ENCODE results near the gene ART4. TPM values are rescaled to one million over a fixed set of nuclear protein-coding genes. Genes with fewer than 3 reads are reported as not detected.

ART4 gene
- total RNA-seq, 1 donor from 2014 or later, result 1.3 TPM

DNA sequence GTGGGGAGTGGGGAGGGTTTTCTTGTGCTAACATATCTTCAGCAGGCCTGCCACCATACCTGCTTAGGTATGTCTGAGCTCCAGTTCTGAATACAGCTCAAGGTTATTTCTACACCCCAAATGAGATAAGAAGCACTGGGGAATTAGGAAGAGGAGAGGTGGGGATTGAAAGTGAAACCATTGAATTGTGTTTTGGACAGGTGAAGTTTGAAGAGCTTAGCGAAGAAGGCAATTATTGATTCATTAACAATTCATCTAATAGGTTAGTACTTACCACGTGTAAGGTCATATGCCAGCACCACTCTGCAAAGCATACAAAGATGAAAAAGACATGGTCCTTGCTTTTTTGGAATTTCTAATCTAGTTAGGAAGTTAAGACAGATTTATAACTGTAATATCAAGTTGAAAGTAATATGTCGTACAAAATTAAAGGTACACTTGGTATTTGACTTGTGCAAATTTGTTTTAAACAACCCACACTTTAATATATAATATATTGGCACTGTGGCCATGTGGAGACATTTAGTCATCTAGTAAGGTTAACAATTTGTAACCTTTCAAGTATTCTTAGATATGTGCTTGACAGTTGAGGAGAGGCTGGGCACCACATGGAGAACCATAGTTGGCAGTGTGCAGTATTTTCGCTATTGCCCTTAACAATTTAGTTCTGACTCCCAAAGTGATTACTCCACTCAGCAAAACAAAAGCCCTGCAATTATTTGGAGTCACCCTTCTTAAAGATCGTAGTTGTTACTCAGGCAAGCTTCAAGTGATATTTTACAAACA lies 33.0 kb downstream of the ART4 start:
- DNase-seq, result no peak

DNA sequence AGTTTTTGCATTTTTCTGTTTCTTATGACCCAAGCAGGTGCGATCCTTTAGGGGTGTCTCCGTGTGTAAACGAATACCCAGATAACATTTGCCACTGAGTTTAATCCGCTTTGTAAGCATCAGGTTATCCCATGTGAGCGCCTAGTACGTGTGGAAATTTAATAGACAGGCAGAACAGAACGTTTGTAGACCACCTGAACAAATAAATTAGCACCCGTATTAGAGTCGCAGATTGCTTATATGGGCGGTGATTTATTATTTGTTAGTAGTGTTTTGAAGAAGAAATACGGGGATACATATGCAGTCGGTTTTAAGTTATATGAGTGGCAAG lies 39.5 kb downstream of the ART4 start:
- no peak for DNase-seq

DNA sequence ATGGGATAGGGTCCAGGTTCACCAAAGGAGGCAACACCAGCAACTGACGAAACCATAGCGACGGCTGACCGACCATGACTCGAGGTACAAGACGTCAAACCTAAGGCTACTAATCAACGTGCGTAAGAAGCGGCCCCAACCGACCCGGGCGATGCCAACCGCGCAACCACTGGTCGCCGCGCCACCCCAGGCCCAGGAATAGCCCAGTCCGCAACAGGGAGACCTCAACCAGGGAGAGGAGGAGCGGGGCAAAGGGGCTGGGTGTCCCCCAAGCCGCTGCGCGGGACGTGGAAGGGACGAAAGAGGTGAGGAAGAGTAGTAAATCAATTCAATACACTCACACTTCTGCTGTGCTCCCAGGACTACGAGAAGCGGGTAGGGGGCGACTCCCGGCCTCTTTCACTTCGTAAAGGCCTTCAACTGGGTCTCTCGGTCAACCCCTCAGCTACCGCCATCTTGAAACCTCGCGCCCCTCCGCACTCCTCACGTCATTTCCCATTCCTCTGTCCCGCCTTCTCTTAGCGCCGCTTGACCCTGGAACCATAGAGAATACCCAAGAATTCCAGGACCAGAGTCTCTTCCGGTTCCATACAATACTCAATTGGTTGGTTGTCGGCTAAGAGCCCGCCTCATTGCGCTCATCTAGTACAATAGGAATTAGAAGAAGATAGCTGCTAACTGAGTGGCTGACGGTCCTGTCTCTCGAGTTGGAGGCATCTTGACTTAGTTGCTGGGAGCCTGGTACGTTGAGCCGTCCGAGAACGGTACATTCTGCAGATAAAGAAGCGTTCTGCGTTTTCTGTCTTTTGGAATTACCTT lies 40.1 kb downstream of the ART4 start, which contains the start of the genes C12orf60 and WBP11:
Gene C12orf60, plus strand, starts transcription at position 660 of the 819 bp plus-strand sequence. CDS start 19,266 bp downstream, outside the sequence.
Gene WBP11, minus strand, starts transcription at position 468 of the 819 bp plus-strand sequence. CDS start 2,095 bp downstream, outside the sequence.
- DNase-seq, result peak; percentile 100

DNA sequence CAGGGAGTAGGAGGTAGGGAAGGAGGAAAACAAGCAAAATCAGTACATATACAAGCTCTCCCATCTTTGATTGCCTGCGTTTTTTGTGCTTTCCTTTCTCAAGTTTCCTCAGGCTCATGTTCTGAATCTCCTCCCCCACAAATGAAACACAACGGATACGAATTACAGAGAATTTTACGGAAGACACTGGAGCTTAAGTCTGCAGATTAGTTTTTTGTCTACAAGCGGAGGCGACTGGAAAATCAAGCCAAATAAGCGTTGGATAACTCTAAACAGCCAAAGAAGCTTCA lies 40.7 kb downstream of the ART4 start:
- DNase-seq, result peak; percentile 43

DNA sequence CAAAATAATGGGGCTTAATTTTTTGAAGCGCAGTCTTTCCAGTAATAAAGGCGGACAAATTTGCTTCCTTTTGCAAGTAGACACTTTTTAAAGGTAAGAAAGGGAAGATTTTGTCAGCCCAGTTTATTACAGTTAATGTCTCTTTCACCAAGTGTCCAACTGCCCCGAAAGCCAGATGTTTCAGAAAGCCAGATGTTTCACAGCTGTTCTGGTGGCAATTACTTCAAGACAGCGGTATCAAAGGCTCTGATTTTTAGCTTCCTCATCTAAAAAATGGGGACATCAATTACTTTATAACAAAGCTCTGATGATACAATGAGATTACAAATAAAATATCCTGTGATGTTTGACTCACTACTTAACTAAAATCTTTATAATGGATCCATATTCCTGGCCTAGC lies 41.1 kb downstream of the ART4 start:
- DNase-seq, result no peak

DNA sequence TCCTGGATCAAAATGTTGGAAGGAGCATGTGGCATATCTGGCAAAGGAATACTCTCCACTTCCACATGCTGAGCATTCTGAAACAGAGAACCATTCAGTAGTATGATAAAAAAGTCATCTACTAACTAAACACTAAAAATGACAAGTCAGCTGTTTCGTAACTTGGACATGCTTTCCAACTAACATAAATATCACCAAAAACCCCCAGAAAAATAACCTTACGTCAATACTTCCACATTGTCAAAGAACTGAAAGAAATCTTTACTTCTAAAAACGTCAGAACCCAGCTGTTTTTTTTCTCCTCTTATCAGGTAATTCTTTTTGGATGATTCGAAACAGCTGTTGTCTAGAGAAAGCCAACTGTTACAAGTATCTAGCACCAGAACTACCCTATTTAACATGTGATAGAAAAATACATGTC lies 48.3 kb downstream of the ART4 start:
- no peak for DNase-seq

DNA sequence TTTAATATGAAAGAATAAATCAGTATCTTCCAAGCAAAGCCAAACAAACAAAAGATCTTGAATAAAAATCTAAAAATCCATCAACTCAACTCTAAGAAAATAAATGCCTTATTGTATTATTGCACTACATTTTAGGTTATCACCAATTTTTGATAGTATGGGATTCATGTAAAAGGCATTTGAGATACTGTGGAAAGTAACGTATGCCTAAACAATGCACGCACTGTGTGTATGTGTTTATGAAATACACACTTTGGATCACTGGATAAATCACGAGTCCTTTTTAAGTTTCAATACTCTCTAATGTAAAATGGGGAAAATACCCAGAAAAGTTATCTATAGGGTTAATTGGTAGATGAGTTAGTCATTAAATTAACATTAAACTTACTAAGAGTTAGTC lies 57.8 kb downstream of the ART4 start:
- DNase-seq, result no peak

DNA sequence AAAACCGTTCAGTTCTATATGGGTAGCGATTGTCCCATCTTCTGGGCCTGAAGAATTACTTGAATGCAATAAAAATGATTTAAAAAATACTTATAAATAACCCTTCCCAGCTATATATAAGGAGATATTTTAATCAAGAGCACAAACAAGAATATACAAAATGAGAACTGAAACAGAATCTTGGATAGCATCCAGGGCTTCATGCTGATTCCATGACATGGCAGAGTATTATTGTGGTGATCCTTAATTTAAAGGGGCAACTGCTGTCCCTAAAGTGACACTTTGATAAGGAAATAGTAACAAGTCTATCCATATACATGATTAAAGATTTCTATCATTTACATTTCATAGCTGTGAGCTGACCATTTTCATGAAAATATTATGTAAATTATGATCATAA lies 58.9 kb downstream of the ART4 start:
- DNase-seq, result no peak

DNA sequence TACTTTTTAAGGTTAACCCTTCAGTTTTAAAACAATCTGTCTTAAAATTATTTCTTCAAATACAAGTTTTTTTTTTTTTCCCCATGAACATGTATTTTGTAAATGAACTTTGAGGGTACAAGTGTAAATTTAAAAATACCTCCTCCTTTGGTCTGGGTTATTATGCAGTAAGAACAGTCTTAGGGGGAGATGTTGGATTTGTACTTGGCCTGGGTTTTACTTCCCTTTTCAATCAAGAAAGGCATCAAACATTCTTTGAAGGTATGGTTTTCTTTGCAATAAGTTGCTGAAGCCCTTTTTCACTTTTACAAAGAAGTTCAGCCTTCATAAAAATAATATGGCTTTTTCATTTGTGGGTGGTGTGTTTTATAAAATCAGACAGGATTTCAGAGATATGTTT lies 60.6 kb downstream of the ART4 start:
- DNase-seq, result no peak

DNA sequence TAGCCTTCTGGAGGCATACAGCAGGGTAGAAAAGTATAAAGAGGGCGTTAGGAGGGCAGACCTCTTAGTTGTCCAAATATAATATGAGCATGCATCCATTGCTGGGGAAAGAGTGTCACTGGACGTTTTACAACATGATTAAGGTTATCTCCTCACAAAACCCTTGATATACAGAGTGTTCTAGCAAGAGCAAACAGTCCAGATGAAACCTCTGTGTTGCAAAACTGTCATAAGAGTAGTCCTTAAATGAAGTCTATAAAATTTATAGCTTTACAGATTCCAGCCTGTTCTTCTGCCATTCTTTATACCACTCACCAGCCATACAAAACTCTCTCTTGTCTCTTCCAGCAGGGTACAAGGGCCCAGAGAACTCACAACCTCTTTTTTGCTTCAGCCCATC lies 61.8 kb downstream of the ART4 start:
- no peak for DNase-seq

DNA sequence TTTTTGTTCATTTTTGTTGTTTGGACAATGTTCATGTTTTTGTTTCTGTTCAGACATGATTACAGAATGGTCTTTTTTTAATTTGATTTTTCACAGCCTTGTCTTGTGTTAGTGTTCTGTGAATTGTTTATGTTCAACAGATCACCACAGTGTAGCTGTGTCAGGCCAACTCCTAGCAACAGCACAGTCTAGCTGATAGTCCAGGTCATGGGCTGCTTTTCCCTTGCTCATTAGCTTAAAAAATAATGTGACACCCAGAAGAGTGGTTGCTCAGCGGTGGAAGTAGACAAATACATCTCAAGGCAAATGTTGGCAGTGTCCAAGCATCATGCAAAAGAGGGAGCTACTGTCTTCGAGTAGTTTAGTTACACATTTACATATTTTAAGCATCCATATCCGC lies 62.5 kb downstream of the ART4 start:
- DNase-seq, result no peak

DNA sequence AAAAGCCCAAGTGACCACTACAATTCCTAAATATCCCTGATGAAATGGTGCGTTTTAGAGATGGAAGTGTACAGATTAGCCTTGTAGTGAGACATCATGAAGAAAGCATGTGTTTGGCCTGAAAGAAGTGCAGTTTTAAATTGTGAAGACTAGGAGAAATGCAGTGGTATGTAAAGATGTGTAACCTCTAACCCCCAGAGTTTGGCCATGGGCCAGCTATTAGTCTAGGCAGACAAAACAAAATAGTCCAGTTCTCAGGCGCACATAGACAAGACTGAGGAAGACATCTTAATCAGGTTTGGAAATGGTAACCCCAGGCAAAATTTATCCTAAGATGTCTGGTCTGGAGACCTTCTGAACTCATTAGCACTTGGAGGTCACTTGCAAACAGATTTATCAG lies 63.5 kb downstream of the ART4 start:
- DNase-seq, result no peak

DNA sequence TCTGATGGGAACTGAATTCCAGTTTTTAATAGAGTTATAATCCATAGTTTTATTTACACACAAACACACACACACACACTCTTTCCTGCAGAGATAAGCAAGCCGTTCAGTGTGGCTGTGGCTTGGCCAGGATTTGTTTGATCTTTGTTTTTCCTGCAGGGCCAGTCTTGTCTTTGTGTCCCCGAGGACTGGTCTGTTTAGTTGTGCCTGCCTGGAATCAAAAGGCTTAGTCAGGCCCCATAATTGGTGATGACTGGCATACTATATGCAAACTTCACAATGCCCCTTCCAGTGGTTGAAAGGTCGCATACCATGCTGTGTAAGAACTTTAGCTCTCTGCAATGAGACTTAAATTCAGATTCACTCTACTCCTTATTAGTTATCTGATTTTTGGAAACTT lies 66.1 kb downstream of the ART4 start:
- no peak for DNase-seq

DNA sequence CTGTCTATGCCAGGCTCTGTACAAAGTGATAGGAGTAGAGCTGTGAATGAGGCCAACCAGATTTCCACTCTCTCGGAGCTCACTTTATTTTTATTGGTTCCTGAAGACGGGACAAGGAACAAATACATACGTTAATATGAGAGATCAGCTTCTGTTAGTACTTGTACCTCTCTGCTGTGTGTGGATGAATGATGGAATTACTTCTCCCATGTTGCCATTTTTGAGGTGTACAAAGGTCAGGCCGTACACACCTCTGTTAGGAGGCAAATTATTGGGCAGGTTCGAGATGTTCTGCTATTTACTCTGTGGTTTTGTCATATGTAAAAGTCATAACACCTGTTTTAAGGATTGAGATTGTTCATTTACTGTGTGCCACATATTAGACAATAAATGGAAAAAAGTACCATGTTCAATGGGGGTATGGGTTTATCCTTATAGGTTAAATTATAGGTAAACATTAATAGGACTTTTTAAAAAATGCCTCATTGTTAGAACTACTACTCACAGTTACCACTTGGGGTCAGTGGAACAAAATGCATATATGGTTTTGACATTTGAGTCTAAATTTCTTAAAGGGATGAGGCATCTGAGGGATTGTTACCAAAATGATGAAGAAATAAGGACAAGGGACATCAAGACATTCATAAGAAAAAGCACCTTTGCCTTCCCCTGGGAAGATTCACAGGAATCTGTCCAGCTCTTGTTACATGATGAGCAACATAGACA lies 66.9 kb downstream of the ART4 start:
- no peak for DNase-seq

DNA sequence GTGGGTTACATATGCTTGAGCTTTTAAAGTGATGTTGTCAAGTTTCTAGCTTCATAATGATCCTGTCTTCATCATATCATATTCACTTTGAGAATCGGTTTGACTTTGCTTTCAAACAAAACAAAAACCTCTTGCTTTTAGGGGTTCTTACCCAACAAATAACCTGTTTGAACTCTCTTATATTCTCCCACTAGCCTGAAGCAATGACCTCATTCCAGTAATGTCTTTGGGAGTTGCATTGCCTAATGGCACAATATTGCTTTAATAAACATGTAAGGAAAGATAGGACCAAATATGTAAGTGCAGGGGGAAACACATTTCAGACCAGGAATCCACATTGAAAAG lies 67.7 kb downstream of the ART4 start:
- no peak for DNase-seq

Other genes starting within 250 kb of the ART4 start
- gene GUCY2C, start 146.9 kb downstream of the ART4 start, total RNA-seq, result 0.10 TPM
- 26.9 TPM for gene WBP11, start 40.0 kb downstream of the ART4 start, total RNA-seq
- gene C12orf60, start 39.9 kb downstream of the ART4 start, total RNA-seq, result 1.4 TPM
- 0.39 TPM for gene SMCO3, start 29.3 kb downstream of the ART4 start, total RNA-seq
- 127 TPM for gene MGP, start 42.3 kb upstream of the ART4 start, total RNA-seq
- gene ERP27, start 95.0 kb upstream of the ART4 start, total RNA-seq, result 1.9 TPM
- 36.7 TPM for gene ARHGDIB, start 118.1 kb upstream of the ART4 start, total RNA-seq
- gene PDE6H, start 129.5 kb upstream of the ART4 start, total RNA-seq, result 0.59 TPM

Data from skin of body (tissue), 2 donors.